Colonic mucosa (tissue), 4 donors: ENCODE results near the gene ZSCAN25. TPM values are rescaled to one million over a fixed set of nuclear protein-coding genes. Genes with fewer than 3 reads are reported as not detected.

Experiments used
- DNase-seq: peaks from one replicate; pipeline ENCODE4 v3.0.0-alpha.2; 2020
- H3K27ac ChIP-seq: fragments of 200-600 bp; one replicate; pipeline ENCODE4 v1.8.0; 2021
- H3K27me3 ChIP-seq: fragments of 200-600 bp; one replicate; pipeline ENCODE4 v1.8.0; 2021
- H3K36me3 ChIP-seq: fragments of 200-600 bp; one replicate; pipeline ENCODE4 v1.8.0; 2021
- H3K4me1 ChIP-seq: fragments of 200-600 bp; one replicate; pipeline ENCODE4 v1.8.0; 2021; ENCODE audit warnings: mild to moderate bottlenecking
- H3K4me3 ChIP-seq: fragments of 200-600 bp; one replicate; pipeline ENCODE4 v1.8.0; 2021
- H3K9ac ChIP-seq, 2 donors: one replicate each; pipeline ENCODE4 v1.7.0; 2013; ENCODE audit warnings: control low read depth in 2 of 2, low read depth in 2 of 2, low read length in 2 of 2
- H3K9me3 ChIP-seq: fragments of 200-600 bp; one replicate; pipeline ENCODE4 v1.8.0; 2021
- CTCF ChIP-seq: fragments of 200-600 bp; IDR thresholded peaks from one replicate; pipeline ENCODE4 v1.8.0; 2022; ENCODE audit warnings: antibody characterized with exemption, mild to moderate bottlenecking
- intact Hi-C: fragments of 100-400 bp; cut with DNase I; formaldehyde crosslinking; loops from one replicate; pipeline ENCODE4 v1.14.1; 2022
- total RNA-seq, 2 donors: library from RNA; stranded (reverse); fragmentation: NEBNext Ultra II Directional in 1 of 2; extraction: Animal tissue kit (Norgen Biotek cat#: 25700) in 1 of 2; gene quantifications; one replicate each; pipeline ENCODE4 v1.2.1, GENCODE V29; 2021
- donor health status: healthy.
- donor health status: DM: no; HTN: no; CAD: no.
- donor health status: DM: no; HTN: no; CAD: no.

Gene ZSCAN25
- total RNA-seq, 2 donors from 2014 or later: 10.4 to 20.2 TPM

DNA sequence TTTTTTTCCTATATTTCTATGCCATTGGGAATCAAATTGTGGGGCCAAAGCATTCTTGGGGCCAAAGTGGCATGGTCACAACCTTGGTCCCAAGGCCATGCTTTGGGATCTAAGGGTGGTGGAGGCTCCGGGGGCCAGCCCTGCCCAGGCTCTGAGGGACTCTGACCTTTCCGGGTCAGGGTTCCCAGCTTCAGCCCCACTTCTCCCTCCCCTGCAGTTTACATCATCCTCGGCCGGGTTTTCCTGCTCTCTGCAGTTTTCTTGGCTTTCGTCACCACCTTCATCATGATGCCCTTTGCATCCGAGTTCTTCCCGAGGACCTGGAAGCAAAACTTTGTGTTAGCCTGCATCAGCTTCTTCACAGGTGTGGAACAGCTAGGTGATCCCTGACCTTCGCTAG lies 10.2 kb upstream of the ZSCAN25 start:
- H3K27me3 ChIP-seq: no peaks in the 10 kb centered on the region
- no peak overlapping the region for H3K27ac ChIP-seq

DNA sequence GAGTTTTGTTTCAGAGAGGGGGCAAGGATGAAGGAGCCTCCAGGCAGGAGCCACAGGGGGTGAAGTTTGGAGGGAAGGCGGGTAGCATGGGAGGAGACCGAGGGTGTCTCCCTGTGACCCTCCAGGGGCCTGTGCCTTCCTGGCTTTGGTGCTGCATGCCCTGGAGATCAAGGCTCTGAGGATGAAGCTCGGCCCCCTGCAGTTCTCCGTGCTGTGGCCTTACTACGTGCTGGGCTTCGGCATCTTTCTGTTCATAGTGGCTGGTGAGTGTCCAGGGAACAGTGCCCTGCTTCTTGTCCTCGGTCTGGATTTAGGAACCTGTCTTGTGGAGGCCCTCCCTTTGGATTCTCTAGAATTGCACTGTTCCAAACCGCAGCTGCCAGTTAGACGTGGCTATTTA lies 9.2 kb upstream of the ZSCAN25 start:
- Histone ChIP-seq H3K9me3 (no peaks in the 10 kb centered on the region), H3K4me3 (no peak overlapping the region), H3K36me3 (no peaks in the 10 kb centered on the region), H3K4me1 (no peaks in the 10 kb centered on the region), H3K27ac (no peak overlapping the region), H3K27me3 (no peaks in the 10 kb centered on the region), H3K9ac (no peak overlapping the region)
- intact Hi-C loops: no loop called here
- no peak for DNase-seq
- no peak for TF ChIP-seq CTCF

More for the DNA sequence above, 10.2 kb upstream of the ZSCAN25 start:
- intact Hi-C loops: no loop called here
- DNase-seq: no peak
- no peak overlapping the region for H3K4me3 ChIP-seq
- TF ChIP-seq CTCF: no peak
- no peaks in the 10 kb centered on the region for H3K9me3 ChIP-seq
- no peak overlapping the region for H3K9ac ChIP-seq
- H3K4me1 ChIP-seq: no peaks in the 10 kb centered on the region
- no peaks in the 10 kb centered on the region for H3K36me3 ChIP-seq

GRCh38 chr7:99614495-99614894 lies 2.3 kb upstream of the ZSCAN25 start:
- H3K27me3 ChIP-seq: no peaks in the 10 kb centered on the region
- H3K36me3 ChIP-seq: no peaks in the 10 kb centered on the region
- no peaks in the 10 kb centered on the region for H3K9me3 ChIP-seq
- DNase-seq: no peak
- H3K9ac ChIP-seq: no peak overlapping the region
- H3K27ac ChIP-seq: no peak overlapping the region
- no peak for TF ChIP-seq CTCF
- H3K4me3 ChIP-seq: no peak overlapping the region
- intact Hi-C loops: no loop called here
- H3K4me1 ChIP-seq: peaks cover 5% of the 10 kb centered on the region

GRCh38 chr7:99615989-99616358 lies 772 bp upstream of the ZSCAN25 start:
- Histone ChIP-seq H3K36me3 (no peaks in the 10 kb centered on the region), H3K4me3 (peak overlapping the region; percentile 93), H3K27me3 (no peaks in the 10 kb centered on the region), H3K4me1 (peaks cover 5% of the 10 kb centered on the region), H3K9ac (peak overlapping the region in 1 of 2 donors; percentile 94), H3K9me3 (no peaks in the 10 kb centered on the region), H3K27ac (peak overlapping the region; percentile 54)
- intact Hi-C loops: no loop called here
- TF ChIP-seq CTCF: no peak
- DNase-seq: no peak

- Histone ChIP-seq H3K4me3 (peak overlapping the region; percentile 93), H3K36me3 (no peaks in the 10 kb centered on the region), H3K9ac (peak overlapping the region; percentile 94 to 97), H3K27me3 (no peaks in the 10 kb centered on the region), H3K9me3 (no peaks in the 10 kb centered on the region), H3K27ac (peak overlapping the region; percentile 54), H3K4me1 (peaks cover 5% of the 10 kb centered on the region)
- no peak for TF ChIP-seq CTCF
- intact Hi-C loops: no loop called here
- DNase-seq: no peak
These were observed 541 bp downstream of the ZSCAN25 start for GRCh38 chr7:99617192-99617781.
